Measurements from ENCODE around the gene AGBL1. TPM values are rescaled to one million over a fixed set of nuclear protein-coding genes. Genes with fewer than 3 reads are reported as not detected.

AGBL1 gene
- total and polyA plus RNA-seq, 2 experiments from 2014 or later, result 0.03 TPM; not detected in 1

DNA sequence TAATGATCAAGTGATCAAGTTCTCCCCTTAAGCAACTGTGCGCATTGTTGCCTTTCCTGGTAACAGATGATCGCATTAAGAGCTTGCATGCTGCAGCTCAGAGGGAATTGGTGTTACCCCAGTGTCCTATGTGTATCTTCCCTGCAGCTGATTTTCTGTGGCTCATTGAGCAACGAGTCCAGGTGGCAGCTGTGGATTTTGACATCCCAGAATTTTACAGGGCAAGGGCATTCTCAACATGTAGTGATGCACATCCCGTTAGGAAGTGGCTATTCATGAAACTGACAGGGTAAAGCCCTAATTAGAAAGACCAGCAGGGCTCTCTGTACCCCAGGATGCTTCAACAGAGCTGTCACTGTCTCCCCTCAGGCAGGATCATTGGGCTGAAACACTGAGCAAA lies 232.8 kb downstream of the AGBL1 start:
- Histone ChIP-seq H3K4me3 (no peak overlapping the region), H3K36me3 (ENCODE audit: insufficient read depth) (no peaks in the 10 kb centered on the region), H2AFZ (peak overlapping the region; percentile 24; the same call in 1 of the 2 replicates), H3F3A (replicated peaks; ENCODE audit: low read depth) (no peaks in the 10 kb centered on the region), H3K4me1 (ENCODE audit: insufficient read depth) (peaks cover 7% of the 10 kb centered on the region; the same call in 1 of the 2 replicates), H3K79me2 (replicated peaks; ENCODE audit: insufficient read depth) (no peaks in the 10 kb centered on the region), H4K20me1 (replicated peaks; ENCODE audit: insufficient read depth) (no peaks in the 10 kb centered on the region), H3K4me2 (no peak overlapping the region), H3K27me3 (ENCODE audit: insufficient read depth) (no peaks in the 10 kb centered on the region), H3K27ac (ENCODE audit: low read depth) (no peak overlapping the region), H3K9me2 (ENCODE audit: insufficient read depth) (no peaks in the 10 kb centered on the region; the same call in 1 of the 2 replicates)
- H3K4me3 Mint-ChIP-seq, result no peak overlapping the region
- no peaks in the 10 kb centered on the region for H3K27me3 Mint-ChIP-seq (ENCODE audit: insufficient read depth, low read depth, poor library complexity)
- peaks cover 7% of the 10 kb centered on the region for H3K4me1 Mint-ChIP-seq
- DNase-seq (ENCODE audit: low spot score) (no peak), ATAC-seq (no peak)
- H3K9me3 Mint-ChIP-seq, result no peaks in the 10 kb centered on the region
- TF ChIP-seq POLR2AphosphoS5 (IDR thresholded peaks at IDR 0.05; ENCODE audit: low read depth) (no peak), ZNF114 (CRISPR knock-in tag; IDR thresholded peaks at IDR 0.05) (no peak), NANOG (IDR thresholded peaks at IDR 0.05; ENCODE audit: borderline replicate concordance) (no peak), JUNB (IDR thresholded peaks at IDR 0.05; ENCODE audit: unreplicated experiment) (no peak), EZH2phosphoT487 (IDR thresholded peaks at IDR 0.05; ENCODE audit: unreplicated experiment) (no peak), EZH2 (IDR thresholded peaks at IDR 0.05; ENCODE audit: low read depth, unreplicated experiment) (no peak), STAT1 (IDR thresholded peaks at IDR 0.05; ENCODE audit: unreplicated experiment) (no peak), CREB1 (CRISPR knock-in tag; IDR thresholded peaks at IDR 0.05; ENCODE audit: low read depth) (no peak), ZNF331 (CRISPR knock-in tag; IDR thresholded peaks at IDR 0.05; ENCODE audit: low read depth) (no peak)
- TF ChIP-seq, protein P1, sequence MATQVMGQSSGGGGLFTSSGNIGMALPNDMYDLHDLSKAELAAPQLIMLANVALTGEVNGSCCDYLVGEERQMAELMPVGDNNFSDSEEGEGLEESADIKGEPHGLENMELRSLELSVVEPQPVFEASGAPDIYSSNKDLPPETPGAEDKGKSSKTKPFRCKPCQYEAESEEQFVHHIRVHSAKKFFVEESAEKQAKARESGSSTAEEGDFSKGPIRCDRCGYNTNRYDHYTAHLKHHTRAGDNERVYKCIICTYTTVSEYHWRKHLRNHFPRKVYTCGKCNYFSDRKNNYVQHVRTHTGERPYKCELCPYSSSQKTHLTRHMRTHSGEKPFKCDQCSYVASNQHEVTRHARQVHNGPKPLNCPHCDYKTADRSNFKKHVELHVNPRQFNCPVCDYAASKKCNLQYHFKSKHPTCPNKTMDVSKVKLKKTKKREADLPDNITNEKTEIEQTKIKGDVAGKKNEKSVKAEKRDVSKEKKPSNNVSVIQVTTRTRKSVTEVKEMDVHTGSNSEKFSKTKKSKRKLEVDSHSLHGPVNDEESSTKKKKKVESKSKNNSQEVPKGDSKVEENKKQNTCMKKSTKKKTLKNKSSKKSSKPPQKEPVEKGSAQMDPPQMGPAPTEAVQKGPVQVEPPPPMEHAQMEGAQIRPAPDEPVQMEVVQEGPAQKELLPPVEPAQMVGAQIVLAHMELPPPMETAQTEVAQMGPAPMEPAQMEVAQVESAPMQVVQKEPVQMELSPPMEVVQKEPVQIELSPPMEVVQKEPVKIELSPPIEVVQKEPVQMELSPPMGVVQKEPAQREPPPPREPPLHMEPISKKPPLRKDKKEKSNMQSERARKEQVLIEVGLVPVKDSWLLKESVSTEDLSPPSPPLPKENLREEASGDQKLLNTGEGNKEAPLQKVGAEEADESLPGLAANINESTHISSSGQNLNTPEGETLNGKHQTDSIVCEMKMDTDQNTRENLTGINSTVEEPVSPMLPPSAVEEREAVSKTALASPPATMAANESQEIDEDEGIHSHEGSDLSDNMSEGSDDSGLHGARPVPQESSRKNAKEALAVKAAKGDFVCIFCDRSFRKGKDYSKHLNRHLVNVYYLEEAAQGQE (IDR thresholded peaks at IDR 0.05; ENCODE audit: unreplicated experiment), result no peak
- TF ChIP-seq, protein P2, sequence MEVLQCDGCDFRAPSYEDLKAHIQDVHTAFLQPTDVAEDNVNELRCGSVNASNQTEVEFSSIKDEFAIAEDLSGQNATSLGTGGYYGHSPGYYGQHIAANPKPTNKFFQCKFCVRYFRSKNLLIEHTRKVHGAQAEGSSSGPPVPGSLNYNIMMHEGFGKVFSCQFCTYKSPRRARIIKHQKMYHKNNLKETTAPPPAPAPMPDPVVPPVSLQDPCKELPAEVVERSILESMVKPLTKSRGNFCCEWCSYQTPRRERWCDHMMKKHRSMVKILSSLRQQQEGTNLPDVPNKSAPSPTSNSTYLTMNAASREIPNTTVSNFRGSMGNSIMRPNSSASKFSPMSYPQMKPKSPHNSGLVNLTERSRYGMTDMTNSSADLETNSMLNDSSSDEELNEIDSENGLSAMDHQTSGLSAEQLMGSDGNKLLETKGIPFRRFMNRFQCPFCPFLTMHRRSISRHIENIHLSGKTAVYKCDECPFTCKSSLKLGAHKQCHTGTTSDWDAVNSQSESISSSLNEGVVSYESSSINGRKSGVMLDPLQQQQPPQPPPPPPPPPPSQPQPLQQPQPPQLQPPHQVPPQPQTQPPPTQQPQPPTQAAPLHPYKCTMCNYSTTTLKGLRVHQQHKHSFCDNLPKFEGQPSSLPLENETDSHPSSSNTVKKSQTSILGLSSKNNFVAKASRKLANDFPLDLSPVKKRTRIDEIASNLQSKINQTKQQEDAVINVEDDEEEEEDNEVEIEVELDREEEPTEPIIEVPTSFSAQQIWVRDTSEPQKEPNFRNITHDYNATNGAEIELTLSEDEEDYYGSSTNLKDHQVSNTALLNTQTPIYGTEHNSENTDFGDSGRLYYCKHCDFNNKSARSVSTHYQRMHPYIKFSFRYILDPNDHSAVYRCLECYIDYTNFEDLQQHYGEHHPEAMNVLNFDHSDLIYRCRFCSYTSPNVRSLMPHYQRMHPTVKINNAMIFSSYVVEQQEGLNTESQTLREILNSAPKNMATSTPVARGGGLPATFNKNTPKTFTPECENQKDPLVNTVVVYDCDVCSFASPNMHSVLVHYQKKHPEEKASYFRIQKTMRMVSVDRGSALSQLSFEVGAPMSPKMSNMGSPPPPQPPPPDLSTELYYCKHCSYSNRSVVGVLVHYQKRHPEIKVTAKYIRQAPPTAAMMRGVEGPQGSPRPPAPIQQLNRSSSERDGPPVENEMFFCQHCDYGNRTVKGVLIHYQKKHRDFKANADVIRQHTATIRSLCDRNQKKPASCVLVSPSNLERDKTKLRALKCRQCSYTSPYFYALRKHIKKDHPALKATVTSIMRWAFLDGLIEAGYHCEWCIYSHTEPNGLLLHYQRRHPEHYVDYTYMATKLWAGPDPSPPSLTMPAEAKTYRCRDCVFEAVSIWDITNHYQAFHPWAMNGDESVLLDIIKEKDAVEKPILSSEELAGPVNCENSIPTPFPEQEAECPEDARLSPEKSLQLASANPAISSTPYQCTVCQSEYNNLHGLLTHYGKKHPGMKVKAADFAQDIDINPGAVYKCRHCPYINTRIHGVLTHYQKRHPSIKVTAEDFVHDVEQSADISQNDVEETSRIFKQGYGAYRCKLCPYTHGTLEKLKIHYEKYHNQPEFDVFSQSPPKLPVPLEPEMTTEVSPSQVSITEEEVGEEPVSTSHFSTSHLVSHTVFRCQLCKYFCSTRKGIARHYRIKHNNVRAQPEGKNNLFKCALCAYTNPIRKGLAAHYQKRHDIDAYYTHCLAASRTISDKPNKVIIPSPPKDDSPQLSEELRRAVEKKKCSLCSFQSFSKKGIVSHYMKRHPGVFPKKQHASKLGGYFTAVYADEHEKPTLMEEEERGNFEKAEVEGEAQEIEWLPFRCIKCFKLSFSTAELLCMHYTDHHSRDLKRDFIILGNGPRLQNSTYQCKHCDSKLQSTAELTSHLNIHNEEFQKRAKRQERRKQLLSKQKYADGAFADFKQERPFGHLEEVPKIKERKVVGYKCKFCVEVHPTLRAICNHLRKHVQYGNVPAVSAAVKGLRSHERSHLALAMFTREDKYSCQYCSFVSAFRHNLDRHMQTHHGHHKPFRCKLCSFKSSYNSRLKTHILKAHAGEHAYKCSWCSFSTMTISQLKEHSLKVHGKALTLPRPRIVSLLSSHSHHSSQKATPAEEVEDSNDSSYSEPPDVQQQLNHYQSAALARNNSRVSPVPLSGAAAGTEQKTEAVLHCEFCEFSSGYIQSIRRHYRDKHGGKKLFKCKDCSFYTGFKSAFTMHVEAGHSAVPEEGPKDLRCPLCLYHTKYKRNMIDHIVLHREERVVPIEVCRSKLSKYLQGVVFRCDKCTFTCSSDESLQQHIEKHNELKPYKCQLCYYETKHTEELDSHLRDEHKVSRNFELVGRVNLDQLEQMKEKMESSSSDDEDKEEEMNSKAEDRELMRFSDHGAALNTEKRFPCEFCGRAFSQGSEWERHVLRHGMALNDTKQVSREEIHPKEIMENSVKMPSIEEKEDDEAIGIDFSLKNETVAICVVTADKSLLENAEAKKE (CRISPR knock-in tag; IDR thresholded peaks at IDR 0.05), result no peak
- TF ChIP-seq, protein P3, sequence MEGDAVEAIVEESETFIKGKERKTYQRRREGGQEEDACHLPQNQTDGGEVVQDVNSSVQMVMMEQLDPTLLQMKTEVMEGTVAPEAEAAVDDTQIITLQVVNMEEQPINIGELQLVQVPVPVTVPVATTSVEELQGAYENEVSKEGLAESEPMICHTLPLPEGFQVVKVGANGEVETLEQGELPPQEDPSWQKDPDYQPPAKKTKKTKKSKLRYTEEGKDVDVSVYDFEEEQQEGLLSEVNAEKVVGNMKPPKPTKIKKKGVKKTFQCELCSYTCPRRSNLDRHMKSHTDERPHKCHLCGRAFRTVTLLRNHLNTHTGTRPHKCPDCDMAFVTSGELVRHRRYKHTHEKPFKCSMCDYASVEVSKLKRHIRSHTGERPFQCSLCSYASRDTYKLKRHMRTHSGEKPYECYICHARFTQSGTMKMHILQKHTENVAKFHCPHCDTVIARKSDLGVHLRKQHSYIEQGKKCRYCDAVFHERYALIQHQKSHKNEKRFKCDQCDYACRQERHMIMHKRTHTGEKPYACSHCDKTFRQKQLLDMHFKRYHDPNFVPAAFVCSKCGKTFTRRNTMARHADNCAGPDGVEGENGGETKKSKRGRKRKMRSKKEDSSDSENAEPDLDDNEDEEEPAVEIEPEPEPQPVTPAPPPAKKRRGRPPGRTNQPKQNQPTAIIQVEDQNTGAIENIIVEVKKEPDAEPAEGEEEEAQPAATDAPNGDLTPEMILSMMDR (conservative IDR thresholded peaks at IDR 0.05; ENCODE audit: low read depth in 2 of 2), result no peak
- TF ChIP-seq, protein P4, sequence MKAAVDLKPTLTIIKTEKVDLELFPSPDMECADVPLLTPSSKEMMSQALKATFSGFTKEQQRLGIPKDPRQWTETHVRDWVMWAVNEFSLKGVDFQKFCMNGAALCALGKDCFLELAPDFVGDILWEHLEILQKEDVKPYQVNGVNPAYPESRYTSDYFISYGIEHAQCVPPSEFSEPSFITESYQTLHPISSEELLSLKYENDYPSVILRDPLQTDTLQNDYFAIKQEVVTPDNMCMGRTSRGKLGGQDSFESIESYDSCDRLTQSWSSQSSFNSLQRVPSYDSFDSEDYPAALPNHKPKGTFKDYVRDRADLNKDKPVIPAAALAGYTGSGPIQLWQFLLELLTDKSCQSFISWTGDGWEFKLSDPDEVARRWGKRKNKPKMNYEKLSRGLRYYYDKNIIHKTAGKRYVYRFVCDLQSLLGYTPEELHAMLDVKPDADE (IDR thresholded peaks at IDR 0.05), result no peak
- H3K27ac Mint-ChIP-seq, result no peak overlapping the region
- no peaks in the 10 kb centered on the region for H3K36me3 Mint-ChIP-seq (ENCODE audit: low read depth)

All from GM23338 (cell line).